Retinal pigment epithelial cell (primary cell): ENCODE data around the gene PRRX2.

Source experiments
- DNase-seq: peaks from one replicate; pipeline ENCODE4 v3.0.0-alpha.2; 2010; ENCODE audit warnings: low read depth
- H3K4me3 ChIP-seq: 2 replicates; pipeline ENCODE4 v1.5.1; 2011; ENCODE audit warnings: mild to moderate bottlenecking, low read length, control low read depth, moderate library complexity
- CTCF ChIP-seq: conservative IDR thresholded peaks from 2 replicates; pipeline ENCODE4 v1.5.1; 2011; ENCODE audit warnings: low read depth, low read length, control low read depth, inconsistent platforms

PRRX2 gene

DNA sequence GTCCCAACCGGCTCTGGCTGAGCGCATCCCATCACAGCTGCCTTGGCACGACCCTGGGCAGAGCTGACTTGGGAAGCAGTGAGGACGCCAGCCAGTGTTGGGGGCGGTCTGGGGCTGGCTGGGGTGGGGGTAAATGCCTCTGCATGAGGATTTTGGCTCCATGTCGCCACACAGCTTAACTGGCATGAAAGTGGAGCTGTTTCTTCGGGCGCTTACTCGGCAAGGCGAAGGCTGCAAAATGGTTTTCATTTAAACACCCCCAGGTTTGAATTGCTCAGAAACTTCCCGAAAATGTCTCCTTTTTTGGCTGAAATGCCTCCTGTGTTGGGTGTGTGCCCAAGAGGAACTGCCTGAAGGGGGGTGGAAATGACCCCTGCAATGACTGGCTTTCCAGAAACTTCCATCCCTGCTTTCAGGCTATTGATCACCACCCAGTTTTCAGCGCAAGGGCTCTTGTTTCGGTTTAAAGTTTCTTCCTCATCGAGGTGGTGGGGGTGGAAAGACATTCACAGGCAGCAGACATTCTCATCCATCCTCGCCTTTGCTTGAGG is 49.1 kb downstream of the PRRX2 start:
- no peak for TF ChIP-seq CTCF
- DNase-seq: no peak
- H3K4me3 ChIP-seq: no peak overlapping the region

DNA sequence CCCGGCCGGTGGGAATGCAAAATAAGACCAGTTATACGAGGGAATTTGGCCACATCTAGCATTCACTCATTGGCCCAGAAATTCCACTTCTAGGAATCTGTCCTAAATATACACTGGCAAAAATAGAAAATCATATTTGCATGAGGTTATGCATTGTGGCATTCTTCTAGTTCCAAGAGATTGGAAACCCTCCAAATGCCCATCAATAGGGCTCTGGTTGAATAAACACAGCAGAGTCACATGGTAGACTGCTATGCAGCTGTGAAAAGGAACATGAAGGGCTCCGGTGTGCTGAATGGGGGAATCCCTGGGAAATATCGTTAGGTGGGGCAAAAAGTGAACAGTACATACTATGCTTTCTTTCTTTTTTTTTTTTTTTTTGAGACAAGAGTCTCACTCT is 50.6 kb downstream of the PRRX2 start:
- no peak overlapping the region for H3K4me3 ChIP-seq
- TF ChIP-seq CTCF: no peak
- peak; percentile 31 for DNase-seq

- no peak for DNase-seq
- no peak for TF ChIP-seq CTCF
- H3K4me3 ChIP-seq: no peak overlapping the region
These were observed 52.5 kb downstream of the PRRX2 start for GRCh38 chr9:129717991-129718390.

- no peak for TF ChIP-seq CTCF
- no peak overlapping the region for H3K4me3 ChIP-seq
- DNase-seq: no peak
These were observed 53.2 kb downstream of the PRRX2 start for GRCh38 chr9:129718647-129719046.

DNA sequence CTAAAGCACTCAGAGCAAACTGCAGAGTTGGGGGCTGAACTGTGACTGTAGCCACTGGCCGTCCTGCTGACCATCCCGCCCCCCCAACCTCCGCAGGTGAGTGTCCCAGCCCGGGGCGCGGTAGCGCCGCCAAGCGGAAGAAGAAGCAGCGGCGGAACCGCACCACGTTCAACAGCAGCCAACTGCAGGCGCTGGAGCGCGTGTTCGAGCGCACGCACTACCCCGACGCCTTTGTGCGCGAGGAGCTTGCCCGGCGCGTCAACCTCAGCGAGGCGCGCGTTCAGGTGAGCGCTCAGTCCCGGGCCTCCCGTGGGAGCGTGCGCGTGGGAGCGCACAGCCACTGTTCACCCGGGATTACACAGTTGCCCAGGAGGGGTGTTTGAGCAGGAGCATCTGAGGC is 53.7 kb downstream of the PRRX2 start:
- DNase-seq: no peak
- TF ChIP-seq CTCF: peak; percentile 17
- no peak overlapping the region for H3K4me3 ChIP-seq

- DNase-seq: no peak
- H3K4me3 ChIP-seq: no peak overlapping the region
- TF ChIP-seq CTCF: peak; percentile 45
These were observed 54.9 kb downstream of the PRRX2 start for GRCh38 chr9:129720181-129720864.

DNA sequence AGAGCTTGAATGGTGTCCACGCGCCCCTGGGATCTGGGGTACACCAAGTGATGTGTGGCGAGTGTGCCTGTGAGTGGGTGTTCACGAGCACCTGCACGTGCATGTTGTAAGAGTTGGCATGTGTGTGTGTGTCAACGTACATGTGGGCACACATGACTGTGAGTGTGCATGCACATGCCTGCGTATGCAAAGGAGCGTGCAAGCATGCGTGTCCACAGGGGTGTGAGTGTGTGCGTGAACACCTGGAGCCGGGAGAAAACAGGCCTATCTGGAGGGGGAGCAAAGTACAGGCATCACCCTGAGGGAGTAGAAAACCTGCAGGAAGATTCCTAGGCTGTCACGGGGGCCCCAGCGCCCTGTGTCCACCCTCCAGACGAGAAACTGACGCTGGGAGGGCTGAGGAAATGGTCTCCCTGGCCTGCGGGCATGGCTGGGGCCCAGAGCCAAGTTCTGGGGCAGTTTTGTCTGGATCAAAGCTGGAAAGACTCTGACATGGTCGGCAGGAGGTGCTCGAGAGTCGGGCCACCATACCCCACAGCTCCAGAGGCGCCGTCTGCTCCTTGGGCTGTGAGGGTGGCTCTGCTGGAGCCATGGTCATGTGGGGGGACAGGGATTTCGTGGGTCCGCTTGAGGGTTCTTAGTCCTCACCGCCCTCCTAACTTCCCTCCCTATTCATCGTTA is 55.6 kb downstream of the PRRX2 start:
- no peak for TF ChIP-seq CTCF
- DNase-seq: no peak
- H3K4me3 ChIP-seq: no peak overlapping the region
